ENCODE data around the gene ARHGEF1.

DNA sequence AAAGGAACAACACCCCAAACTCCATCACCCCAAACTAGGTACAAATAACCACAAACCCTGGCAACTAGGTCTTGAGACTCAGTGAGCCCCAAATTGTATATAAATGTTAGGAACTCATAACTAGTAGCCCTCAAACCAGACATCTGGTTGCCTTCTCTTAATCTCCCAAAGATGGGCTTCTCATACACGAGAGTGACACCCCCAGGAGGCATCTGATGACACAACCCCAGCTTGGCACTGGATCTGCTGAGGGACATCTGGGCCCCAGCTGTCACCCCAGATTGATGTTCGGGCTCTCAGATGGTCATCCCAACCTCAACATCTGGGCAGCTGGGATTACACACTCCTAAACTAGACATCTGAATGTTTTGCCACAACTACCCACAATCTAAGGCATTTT, 61.4 kb downstream of the ARHGEF1 start:
- TF ChIP-seq, protein P1, sequence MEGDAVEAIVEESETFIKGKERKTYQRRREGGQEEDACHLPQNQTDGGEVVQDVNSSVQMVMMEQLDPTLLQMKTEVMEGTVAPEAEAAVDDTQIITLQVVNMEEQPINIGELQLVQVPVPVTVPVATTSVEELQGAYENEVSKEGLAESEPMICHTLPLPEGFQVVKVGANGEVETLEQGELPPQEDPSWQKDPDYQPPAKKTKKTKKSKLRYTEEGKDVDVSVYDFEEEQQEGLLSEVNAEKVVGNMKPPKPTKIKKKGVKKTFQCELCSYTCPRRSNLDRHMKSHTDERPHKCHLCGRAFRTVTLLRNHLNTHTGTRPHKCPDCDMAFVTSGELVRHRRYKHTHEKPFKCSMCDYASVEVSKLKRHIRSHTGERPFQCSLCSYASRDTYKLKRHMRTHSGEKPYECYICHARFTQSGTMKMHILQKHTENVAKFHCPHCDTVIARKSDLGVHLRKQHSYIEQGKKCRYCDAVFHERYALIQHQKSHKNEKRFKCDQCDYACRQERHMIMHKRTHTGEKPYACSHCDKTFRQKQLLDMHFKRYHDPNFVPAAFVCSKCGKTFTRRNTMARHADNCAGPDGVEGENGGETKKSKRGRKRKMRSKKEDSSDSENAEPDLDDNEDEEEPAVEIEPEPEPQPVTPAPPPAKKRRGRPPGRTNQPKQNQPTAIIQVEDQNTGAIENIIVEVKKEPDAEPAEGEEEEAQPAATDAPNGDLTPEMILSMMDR (IDR thresholded peaks at IDR 0.05) = no peak
- TF ChIP-seq POLR2A (IDR thresholded peaks at IDR 0.05; ENCODE audit: low read depth) (no peak), POLR2AphosphoS5 (IDR thresholded peaks at IDR 0.05) (no peak)
